SK-MEL-5 (cell line): ENCODE data around the gene CYTH3. TPM values are rescaled to one million over a fixed set of nuclear protein-coding genes. Genes with fewer than 3 reads are reported as not detected.
"Not testable (repeated sequence)": the region's sequence is repeated elsewhere in the genome, so short reads cannot be mapped to it uniquely, and the experiment has no call there.

Experiments
- DNase-seq: peaks from one replicate; pipeline ENCODE4 v3.0.0-alpha.2; 2016; ENCODE audit warnings: low read depth, low spot score
- in situ Hi-C: cut with HindIII; loops from 2 replicates; pipeline ENCODE4 v1.10.0; 2016; ENCODE audit warnings: low sequenced_read_pairs, high pct_unique_total_duplicates, low pct_unique_long_range_greater_than_20kb
- total RNA-seq: library from RNA; depleted of rRNA; stranded (reverse); fragments of >200 nt; shearing (Covaris generic); gene quantifications from 2 replicates; pipeline ENCODE4 v1.2.3, GENCODE V29; 2014

CYTH3 gene
- total RNA-seq, 1 experiment from 2014 or later = 70.3 TPM

- DNase-seq = no peak
- in situ Hi-C loops = no loop called here
Measured at GRCh38 chr7:6286486-6286885, 14.1 kb upstream of the CYTH3 start.

- in situ Hi-C loops = no loop called here
- no peak for DNase-seq
Measured at GRCh38 chr7:6284461-6285360, 12.3 kb upstream of the CYTH3 start.

- DNase-seq = no peak
- in situ Hi-C loops = no loop called here
Measured at GRCh38 chr7:6284055-6284400, 11.6 kb upstream of the CYTH3 start.

GRCh38 chr7:6283391-6284054 is 11.1 kb upstream of the CYTH3 start:
- in situ Hi-C loops, DNase-seq: not testable (repeated sequence)

- DNase-seq = no peak
- in situ Hi-C loops = no loop called here
Measured at GRCh38 chr7:6279937-6280336, 7.5 kb upstream of the CYTH3 start.

- DNase-seq = peak; percentile 84
- in situ Hi-C loops = no loop called here
Measured at GRCh38 chr7:6279341-6279740, 6.9 kb upstream of the CYTH3 start.

- in situ Hi-C loops = no loop called here
- peak; percentile 27 for DNase-seq
Measured at GRCh38 chr7:6278749-6279310, 6.4 kb upstream of the CYTH3 start.

- no peak for DNase-seq
- in situ Hi-C loops = no loop called here
Measured at GRCh38 chr7:6277476-6277875, 5.1 kb upstream of the CYTH3 start.

- no peak for DNase-seq
- in situ Hi-C loops = no loop called here
Measured at GRCh38 chr7:6276911-6277408, 4.5 kb upstream of the CYTH3 start.

GRCh38 chr7:6274743-6275142 is 2.3 kb upstream of the CYTH3 start:
- in situ Hi-C loops = no loop called here
- DNase-seq = no peak

- no peak for DNase-seq
- in situ Hi-C loops = no loop called here
Measured at GRCh38 chr7:6273917-6274630, 1.6 kb upstream of the CYTH3 start.

GRCh38 chr7:6273380-6273837 is 985 bp upstream of the CYTH3 start:
- DNase-seq = no peak
- in situ Hi-C loops = no loop called here

GRCh38 chr7:6271694-6272440 is 557 bp downstream of the CYTH3 start:
- in situ Hi-C loops = no loop called here
- DNase-seq = no peak

GRCh38 chr7:6271060-6271658 is 1.3 kb downstream of the CYTH3 start:
- in situ Hi-C loops = no loop called here

GRCh38 chr7:6269527-6269926 is 2.9 kb downstream of the CYTH3 start:
- in situ Hi-C loops = loop anchor here (10.0 kb wide), 1 partner anchor 85 kb away; no protein-coding TSS in a partner anchor
- peak; percentile 68 for DNase-seq

More at GRCh38 chr7:6271060-6271658, 1.3 kb downstream of the CYTH3 start:
- DNase-seq = peak; percentile 85

GRCh38 chr7:6268907-6269306 is 3.5 kb downstream of the CYTH3 start:
- peak; percentile 27 for DNase-seq
- in situ Hi-C loops = loop anchor here (10.0 kb wide), 1 partner anchor 84 kb away; no protein-coding TSS in a partner anchor
